GM21528 (cell line): ENCODE data around the gene ATP2C2.

Experiments
- ATAC-seq: cut with Tn5 transposase; IDR thresholded peaks from one replicate; pipeline ENCODE4 v1.9.1; 2021; ENCODE audit warnings: mild to moderate bottlenecking, moderate library complexity; ENCODE audit not compliant: unreplicated experiment, low FRiP score

The ATP2C2 gene

DNA sequence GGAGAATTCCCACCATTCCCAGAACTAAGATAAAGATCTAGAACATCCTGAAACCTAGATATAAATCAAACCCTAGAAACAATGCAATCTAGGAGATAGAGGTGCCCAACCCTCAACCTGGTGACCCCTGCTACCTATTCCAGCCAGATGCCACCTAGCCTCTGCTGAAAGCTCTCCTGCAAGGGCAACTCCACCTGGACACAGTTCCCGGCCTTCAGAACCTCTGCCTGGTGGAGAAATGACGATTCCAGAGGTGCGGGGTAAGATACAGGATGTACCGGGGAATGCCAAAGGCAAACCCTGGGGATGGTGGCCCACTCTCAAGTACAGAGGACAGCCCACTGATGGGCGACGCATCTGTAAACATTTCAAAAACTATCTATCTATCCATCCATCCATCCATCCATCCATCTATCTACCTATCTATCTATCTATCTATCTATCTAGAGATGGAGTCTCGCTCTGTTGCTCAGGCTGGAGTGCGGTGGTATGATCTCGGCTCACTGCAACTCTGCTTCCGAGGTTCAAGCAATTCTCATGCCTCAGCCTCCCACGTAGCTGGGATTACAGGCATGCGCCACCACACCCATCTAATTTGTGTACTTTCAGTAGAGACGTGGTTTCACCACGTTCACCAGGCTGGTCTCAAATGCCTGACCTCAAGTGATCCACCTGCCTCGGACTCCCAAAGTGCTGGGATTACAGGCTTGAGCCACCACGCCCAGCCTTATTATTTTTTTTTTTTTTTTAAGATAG lies 117.1 kb downstream of the ATP2C2 start:
- no peak for ATAC-seq

DNA sequence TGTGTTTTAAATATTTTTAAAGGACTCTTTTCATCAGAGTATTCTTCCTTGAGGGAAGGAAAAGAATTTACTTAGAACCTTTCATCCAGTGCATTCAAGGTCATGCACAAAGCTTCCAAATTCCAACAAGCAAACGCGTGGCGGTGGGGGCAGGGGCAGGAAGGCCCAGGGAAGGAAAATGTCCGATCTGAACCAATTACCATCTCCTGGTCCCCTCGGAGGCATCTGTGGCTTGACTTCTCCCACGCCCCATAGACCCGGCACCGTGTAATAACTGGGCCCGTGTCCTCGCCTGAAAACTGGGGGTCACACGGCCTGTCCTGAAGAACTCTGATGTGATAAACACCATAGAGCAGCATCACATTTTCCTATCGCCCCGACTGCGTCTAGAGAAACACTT lies 117.8 kb downstream of the ATP2C2 start:
- no peak for ATAC-seq

DNA sequence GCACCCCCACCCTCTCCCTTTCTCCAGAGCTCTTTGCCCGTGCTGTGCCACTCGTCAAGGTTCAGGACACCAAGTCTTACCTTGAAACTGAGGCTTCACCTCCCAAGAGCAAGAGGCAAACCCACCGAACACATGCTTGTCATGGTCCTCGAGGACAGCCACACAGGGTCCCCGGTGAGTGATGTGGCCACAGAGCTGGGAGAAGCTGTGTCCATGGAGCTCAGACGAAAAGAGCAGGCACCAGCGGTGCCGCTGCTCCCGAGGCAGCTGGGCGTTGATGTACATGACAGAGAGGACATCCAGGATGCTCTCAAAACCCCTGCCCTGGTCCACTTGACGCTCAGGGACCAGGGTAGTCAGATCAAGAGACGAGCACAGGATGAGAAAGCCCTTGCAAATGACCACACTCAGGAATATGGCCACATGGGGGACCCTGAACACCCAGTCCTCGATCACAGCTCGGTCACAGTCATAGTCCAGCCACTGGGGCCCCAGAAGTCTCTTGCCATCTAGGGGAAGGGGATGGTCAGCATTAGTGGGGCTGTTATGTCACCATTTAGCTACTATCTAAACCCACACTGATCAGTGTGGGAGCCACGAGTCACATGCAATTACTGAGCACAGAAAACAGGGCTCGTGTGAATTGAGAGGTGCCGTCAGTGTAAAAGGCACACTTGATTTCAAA lies 118.4 kb downstream of the ATP2C2 start:
- ATAC-seq: no peak

DNA sequence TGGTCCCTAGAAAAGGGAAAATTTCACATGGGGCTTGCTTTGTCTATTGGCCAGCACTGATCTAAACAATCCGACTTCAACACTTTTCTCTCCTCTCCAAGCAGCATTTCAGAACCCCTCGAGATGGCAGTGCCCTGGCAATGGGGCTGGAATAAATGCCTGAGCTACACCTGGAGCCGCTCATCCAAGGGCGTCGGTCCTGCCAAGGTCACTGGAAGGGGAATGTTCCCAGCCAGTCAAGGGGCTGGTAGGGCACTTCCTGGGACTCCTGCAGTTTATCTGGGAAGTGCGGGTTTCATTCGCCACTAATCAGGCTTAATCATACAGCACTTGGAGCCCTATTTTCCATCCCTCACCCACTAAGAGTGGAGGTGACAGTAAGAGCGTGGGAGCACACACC lies 119.0 kb downstream of the ATP2C2 start:
- ATAC-seq: no peak

DNA sequence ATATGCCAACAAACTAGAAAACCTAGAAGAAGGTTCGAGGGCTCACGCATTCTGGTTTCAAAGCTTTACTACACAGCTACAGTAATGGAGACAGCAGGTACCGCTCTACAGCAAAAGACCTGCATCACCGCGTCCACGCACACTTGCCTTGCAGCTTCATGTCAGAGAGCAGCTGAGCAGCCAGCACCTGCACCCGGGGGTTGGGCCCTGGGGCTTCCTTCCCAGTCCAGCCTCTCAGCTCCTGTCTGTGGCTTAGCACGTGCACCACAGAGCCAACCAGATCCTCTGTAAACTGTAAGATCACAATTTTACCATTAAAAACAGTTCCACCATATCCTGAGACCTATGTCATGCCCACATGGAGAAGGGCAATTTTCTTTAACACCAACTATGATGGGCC lies 120.8 kb downstream of the ATP2C2 start:
- ATAC-seq: no peak

DNA sequence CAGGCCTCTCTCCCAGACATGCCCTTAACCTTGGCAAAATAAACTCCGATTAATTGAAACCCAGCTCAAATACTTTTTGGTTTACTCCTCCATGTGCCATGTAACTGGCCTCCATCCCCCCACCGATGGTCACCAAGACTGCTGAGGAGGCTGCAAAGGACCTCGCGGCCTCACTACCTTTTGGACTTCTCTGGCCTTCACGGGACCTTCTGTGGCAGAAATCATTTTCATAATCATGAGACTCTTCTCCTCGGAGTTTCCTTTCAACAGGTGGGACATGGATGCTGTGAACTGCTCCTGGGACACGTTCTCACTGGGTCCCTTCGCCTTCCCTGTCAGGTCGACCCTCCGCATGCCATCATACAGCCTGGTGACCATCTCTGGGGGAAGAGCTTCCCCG lies 127.2 kb downstream of the ATP2C2 start:
- ATAC-seq: no peak

DNA sequence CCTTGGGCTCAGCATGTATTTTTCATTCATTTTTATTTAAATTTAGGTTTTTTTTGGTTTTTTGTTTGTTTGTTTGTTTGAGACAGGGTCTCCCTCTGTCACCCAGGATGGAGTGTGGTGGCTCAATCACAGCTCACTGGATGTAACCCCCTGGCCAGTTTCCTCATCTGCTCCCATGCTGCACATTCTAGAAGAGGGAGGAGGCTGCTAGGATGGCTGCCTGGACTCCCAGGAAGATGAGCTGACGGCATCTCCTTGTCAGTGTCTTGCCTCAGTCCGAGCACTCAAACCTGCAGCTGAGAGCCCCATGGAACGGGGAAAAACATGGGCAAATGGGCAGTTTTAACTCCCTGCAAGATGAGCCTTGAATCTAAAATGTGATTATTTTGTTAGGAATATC lies 128.7 kb downstream of the ATP2C2 start:
- ATAC-seq: no peak

DNA sequence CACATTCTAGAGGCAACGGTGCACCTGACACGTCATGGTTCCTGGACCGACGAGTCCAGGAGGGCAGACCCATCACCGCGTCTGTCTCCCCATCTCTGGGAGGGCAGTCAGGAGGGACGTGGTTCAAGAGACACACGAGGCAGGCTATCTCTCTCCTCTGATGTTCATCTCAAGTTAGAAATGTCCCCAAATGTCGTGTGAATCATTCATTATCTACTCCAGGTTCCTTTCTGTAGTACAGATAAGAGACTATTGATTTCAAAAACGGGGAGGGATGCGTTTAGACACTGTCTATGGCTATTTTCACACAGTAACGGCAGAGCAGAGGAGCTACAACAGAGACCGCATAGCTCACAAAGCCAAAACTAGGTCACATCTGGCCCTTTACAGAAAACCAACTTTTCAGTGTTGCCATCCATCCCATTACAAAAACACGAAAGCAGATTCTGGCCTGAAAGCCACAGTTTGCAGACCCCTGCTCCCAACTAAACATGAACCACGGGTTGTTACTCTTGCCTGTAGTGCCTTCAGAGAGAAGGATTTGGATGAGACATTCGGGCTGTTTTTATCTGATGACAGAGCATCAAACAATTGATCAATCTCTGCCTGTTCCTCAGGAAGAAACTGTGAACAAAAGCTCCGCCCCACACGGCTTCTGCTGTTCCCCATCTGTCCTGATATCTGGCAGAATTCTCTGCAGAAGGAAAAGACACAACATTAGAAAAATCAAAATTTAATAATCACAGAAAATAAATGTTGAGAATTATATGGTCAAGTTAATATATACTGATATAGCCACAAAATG lies 129.3 kb downstream of the ATP2C2 start:
- no peak for ATAC-seq

DNA sequence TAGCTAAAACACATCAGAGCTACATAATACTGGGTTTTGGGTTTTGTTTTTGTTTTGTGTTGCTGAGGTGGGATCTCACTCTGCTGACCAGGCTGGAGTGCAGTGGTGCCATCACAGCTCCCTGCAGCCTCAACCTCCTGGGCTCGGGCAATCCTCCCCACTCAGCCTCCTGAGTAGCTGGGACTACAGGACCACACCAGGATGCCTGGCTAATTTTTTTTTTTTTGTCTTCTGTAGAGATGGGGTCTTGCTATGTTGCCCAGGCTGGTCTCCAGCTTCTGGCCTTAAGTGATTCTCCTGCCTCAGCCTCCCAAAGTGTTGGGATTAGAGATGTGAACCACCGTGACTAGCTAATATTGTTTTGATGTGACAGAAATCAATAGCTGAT lies 129.9 kb downstream of the ATP2C2 start:
- ATAC-seq: no peak

DNA sequence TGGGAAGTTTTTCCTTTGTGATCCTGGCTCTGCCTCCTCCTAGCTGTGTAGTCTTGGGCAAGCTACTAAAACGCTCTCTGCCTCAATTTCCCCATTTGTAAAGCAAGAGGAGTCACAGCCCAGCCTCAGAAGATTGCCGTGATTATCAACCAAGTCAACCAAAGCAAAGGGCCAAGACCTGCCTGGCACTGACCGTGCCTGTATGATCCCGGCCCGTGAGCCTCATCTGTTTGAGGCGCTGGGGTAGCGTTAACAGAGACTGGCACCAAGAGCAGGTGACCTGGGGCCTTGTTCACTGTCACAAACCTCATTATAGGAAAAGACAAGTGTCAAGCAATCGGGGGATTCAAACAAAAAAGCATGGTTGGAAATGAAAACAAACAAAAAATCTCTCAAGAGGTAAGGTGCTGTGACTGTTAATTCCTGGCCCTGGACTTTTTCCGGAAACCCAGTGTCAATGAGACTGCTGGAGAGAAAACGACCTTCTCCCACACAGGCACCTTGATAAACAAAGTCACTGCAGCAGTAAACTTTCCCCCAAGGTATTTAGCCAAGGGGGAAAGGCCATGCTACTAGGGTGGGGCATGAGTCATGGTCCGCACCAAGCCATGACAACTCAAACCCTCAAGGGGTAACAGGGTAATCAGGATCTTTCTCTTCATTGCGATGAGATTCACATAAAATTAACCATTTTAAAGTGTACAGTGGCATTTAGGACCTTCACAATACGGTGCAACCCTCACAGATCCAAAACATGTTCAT lies 130.7 kb downstream of the ATP2C2 start:
- no peak for ATAC-seq

DNA sequence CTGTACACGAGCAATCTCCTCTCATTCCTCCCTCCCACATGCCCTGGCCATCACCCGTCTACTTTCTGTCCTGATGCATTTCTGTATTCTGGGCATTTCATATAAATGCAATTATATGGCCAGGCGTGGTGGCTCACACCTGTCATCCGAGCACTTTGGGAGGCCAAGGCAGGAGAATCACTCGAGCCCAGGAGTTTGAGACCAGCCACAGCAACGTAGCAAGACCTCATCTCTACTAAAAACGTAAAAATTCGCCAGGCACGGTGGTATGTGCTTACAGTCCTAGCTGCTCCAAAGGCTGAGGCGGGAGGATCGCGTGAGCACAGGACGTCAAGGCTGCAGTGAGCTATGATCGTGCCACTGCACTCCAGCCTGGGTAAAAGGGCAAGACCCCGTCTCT lies 131.3 kb downstream of the ATP2C2 start:
- ATAC-seq: no peak

DNA sequence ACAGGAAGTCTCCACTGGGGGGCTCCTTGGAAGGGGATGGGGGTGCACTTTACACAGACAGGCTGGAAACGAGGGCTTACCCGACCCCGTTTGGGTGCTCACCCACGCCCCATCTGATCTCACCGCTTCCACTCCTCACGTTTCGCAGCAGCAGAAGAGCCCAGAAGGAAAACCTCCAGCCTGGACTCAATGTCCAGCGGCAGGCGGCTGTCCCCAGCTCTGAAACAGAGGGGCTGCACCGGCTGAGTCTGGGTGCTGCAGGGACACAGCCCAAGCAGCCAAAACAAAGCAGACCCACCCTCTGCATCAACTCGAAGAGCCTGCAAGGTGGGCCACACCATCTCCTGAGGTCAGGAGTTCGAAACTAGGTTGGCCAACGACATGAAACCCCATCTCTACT lies 132.2 kb downstream of the ATP2C2 start:
- ATAC-seq: no peak

DNA sequence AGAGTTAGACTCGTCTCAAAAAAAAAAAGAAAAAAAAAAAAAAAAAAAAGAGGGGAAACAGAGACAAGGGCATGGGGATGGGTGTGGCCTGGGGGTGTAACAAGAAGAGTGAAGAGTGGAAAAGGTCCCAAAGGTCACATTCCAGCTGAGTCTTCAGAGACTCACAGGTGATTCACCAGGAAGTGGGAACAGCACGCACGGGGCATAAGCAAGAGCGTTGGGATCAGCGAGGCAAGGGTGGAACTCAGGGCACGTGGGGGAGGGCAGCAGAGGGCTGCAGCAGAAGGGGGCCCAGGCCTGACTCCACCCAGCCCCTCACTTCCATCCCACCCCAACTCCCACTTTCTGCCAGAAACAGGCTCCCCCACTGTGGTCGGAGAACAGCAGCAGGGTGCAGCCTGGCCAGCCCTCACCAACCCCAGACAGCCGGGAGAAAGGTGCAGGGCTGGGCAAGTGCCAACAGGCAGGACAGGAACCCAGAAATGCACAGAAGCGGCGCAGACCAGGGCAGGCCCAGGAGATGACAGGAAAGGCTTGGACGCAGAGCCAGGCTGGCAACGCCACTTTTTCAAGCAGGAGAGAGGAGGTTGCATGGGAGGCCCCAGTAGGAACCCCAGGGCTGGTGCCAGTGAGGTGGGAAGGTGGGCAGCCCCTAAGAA lies 132.9 kb downstream of the ATP2C2 start:
- ATAC-seq: no peak

DNA sequence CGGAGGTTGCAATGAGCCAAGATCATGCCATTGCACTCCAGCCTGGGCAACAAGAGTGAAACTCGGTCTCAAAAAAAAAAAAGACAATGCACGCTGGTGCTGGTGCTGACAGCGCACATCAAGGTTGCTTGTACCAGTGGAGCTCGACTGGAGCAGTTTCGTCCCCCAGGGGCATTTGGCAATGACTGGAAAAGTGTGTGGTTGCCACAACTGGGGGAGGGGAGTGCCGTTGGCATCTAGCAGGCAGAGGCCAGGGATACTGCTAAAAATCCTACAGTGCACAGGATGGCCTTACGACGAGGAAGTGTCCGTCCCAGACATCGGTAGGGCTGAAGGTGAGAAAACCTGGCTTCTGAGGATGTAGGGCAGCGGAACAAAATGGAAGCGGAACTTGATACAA lies 133.7 kb downstream of the ATP2C2 start:
- ATAC-seq: no peak

DNA sequence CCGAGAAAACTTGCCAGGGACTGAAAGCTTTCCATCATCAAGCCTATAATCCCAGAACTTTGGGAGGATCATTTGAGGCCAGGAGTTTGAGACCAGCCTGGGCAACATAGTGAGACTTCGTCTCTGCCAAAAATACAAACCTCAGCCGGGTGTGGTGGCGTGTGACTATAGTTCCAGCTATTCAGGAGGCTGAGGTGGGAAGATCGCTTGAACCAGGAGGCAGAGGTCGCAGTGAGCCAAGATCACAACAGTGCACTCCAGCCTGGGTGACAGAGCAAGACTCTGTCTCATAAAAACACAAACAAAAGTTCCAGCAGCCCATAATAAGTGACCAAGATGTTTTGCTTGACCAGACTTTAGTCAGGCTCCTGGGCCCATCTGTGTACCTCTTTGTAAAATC lies 134.2 kb downstream of the ATP2C2 start:
- no peak for ATAC-seq

DNA sequence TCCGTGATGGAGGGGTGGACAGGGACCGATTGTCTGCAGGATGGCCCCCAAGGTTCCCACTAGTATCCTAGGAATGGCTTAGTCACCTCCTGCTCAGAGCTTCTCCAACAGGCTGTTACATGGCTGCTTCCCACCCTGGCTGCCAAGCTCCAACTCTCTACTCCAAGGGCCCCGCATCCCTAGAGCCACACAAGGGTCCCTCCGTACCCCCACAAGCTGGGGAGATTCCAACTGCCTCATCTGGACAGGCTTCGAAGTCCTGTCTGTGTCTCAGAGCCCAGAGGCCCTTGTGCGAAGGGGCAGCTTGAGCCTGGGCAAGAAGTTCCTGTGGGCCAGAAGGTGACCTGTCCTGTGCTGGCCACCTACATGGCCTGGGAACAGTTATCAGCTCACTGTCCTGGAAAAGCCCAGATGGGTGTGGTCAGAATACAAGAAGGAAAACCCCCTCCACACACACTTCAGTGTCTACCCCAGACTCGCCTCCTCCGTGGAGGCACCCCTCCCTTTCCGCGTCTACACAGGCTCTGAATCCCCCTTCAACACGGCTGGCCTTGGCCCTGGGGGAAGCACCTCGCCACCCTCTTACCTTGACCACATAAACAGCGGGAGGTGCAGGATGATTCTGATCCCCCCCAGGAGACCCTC lies 135.5 kb downstream of the ATP2C2 start:
- peak; percentile 1 for ATAC-seq

DNA sequence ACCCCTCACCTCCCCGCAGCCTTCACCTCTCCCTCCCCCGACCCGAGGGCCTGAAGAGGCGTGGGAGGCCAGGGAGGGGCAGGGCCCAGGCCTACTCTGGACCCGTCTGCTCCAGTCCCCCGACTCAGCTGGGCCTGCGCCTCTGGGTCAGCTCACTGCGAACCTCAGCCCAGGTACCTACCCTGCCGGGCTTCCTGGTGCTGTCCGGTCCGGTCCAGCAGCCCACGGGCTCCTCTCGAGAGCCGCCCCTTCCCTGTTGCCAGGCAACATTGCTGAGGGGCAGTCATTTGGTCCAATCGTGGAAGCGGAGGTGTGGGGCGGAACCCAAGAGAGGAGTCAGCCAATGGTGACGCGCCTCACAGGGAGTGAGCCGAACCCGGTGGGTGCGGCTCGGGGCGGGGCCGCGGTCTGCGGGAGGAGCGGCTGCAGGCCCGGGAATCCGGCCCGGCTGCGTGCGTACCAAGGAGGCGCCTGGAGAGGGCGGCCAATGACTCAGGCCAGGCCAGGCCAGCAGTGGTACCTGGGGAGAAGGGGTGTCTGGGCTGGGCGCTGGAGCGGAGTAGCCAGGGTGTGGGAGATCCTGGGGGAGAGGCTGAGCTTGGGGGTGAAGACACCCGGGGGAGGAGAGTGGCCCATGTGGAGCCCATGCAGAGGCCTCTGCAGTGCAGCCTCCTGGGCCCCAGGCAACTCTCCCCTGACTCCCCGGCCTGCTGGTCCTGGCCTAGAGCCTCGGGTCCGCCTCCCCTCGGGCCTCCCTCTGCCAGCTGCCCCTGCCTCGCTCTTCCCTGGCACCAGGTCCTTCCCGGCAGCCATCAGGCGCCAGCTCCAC lies 136.3 kb downstream of the ATP2C2 start, which contains the start of gene MEAK7:
TSS of gene MEAK7 (minus strand) at position 240 of the 829 bp plus-strand sequence. CDS start 6,573 bp downstream, outside the sequence.
- ATAC-seq: peak; percentile 96

DNA sequence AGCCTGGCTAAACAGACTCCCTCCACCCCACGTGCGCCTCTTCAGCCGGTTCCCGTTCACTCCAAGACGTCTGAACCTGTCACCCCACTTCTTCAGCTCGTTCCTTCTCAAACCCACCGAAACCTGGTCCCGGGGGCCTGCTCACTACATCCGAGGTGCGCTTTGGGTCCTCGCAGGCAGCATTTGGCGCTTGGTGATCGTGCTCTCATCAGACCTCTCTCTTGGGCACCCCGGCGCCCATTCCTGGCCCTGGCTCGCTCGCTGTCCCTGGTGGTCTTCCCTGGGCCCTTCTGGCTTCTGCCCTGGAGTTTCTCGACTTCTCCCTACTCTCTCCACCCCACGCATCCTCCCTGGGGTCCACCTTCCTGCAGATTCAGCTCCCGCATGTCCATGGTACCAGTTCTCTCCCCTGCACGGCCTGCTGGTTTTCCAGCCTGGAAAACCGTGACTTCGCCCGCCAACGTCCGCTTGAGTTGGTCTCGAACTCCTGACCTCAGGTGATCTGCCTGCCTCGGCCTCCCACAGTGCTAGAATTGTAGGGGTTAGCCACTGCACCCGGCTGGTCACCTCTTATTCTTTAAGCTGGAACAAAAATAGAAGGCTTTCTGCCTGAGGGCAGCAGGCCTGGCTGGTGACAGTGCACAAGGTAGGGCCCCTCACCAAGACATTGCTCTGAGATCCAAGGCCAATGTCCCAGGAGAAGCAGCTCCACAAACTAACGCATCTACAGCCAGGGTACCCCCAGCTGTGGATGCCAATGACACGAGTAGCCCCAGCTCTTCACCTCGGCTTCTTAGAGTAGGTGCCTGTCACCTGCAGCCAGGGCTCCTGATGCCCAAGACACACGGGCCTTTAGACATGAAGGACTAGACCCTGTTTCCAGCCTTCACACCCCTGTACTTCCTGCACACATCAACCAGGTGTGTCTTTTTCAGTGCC lies 137.2 kb downstream of the ATP2C2 start:
- ATAC-seq: no peak
